ENCODE data around the gene ZBTB4.

Gene ZBTB4

DNA sequence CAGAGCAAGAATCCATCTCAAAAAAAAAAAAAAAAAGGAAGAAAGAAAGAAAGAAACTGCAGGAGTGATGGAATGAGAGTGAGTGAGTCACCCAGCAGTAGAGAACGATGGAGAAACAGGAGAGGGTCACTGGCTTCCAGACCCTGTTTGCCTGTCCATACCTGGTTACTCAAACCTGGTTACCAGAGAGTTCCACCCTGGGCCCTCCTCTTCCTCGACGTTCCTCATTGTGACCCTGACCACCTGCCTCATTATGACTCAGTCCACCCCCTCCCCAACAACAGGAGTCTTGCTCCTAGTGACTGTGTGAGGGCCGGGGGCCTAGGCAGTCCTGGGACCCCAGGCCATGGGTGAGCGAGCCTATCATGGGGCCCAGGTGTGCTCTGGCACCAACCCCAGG lies 50.9 kb downstream of the ZBTB4 start, which contains the start of gene SPEM3:
TSS of gene SPEM3 (plus strand) at position 301 of the 400 bp plus-strand sequence. CDS start at position 347, 46 bp downstream.
- in situ Hi-C loops (cut with HindIII; ENCODE audit: low sequenced_read_pairs): no loop called here
- TF ChIP-seq, protein P1, sequence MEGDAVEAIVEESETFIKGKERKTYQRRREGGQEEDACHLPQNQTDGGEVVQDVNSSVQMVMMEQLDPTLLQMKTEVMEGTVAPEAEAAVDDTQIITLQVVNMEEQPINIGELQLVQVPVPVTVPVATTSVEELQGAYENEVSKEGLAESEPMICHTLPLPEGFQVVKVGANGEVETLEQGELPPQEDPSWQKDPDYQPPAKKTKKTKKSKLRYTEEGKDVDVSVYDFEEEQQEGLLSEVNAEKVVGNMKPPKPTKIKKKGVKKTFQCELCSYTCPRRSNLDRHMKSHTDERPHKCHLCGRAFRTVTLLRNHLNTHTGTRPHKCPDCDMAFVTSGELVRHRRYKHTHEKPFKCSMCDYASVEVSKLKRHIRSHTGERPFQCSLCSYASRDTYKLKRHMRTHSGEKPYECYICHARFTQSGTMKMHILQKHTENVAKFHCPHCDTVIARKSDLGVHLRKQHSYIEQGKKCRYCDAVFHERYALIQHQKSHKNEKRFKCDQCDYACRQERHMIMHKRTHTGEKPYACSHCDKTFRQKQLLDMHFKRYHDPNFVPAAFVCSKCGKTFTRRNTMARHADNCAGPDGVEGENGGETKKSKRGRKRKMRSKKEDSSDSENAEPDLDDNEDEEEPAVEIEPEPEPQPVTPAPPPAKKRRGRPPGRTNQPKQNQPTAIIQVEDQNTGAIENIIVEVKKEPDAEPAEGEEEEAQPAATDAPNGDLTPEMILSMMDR (IDR thresholded peaks at IDR 0.05; ENCODE audit: low read depth, low read length): no peak
- no peak within 1 kb of the TSS for H3K4me3 ChIP-seq (ENCODE audit: low read depth, low read length)
- no peak for DNase-seq (ENCODE audit: low read depth, low spot score)

DNA sequence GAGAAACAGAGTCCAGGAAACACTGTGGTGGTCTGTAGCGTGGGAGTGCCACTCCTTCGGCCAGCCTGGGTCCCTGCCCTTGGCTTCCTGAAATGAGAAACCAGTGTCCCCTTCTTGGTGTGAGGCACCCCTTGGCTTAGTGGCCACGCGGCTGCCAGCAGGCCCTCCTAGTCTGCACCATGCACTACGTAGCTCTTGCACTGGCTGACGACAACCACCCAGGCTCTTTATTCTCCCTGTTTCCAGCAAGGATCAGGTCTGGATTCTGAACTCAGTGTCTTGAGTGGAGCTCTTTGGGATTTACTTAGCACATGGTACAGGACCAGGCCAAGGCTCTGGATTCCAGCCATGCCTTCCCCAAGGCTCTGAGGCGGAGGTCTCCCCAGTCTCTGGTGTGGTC lies 51.9 kb downstream of the ZBTB4 start:
- no peak for DNase-seq (ENCODE audit: low read depth, low spot score)
- in situ Hi-C loops (cut with HindIII; ENCODE audit: low sequenced_read_pairs): no loop called here
- H3K4me3 ChIP-seq (ENCODE audit: low read depth, low read length): no peak overlapping the region
- TF ChIP-seq, protein P1 (IDR thresholded peaks at IDR 0.05; ENCODE audit: low read depth, low read length): no peak

DNA sequence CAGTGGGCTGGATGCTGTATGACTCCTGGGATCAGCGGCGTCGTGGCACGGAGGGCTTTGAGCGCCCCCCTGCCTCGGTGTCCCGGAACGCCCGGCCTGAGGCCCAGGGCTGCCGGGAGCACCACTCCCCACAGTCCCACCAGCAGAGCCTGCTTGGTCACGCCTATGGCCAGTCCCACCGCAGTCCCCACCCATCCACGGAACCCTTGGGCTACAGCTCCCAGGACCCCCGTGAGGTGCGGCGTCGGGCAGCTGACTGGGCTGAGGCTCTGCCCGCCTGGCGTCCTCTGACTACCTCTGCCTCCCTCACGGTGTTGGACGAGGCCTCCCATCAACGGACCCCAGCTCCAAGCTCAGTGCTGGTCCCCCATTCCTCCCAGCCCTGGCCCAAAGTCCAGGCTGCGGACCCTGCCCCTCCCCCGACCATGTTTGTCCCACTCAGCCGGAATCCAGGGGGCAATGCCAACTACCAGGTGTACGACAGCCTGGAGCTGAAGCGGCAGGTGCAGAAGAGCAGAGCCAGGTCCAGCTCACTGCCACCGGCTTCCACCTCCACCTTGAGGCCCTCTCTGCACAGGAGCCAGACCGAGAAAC lies 52.4 kb downstream of the ZBTB4 start:
- TF ChIP-seq, protein P1 (IDR thresholded peaks at IDR 0.05; ENCODE audit: low read depth, low read length): no peak
- no peak overlapping the region for H3K4me3 ChIP-seq (ENCODE audit: low read depth, low read length)
- in situ Hi-C loops (cut with HindIII; ENCODE audit: low sequenced_read_pairs): no loop called here

DNA sequence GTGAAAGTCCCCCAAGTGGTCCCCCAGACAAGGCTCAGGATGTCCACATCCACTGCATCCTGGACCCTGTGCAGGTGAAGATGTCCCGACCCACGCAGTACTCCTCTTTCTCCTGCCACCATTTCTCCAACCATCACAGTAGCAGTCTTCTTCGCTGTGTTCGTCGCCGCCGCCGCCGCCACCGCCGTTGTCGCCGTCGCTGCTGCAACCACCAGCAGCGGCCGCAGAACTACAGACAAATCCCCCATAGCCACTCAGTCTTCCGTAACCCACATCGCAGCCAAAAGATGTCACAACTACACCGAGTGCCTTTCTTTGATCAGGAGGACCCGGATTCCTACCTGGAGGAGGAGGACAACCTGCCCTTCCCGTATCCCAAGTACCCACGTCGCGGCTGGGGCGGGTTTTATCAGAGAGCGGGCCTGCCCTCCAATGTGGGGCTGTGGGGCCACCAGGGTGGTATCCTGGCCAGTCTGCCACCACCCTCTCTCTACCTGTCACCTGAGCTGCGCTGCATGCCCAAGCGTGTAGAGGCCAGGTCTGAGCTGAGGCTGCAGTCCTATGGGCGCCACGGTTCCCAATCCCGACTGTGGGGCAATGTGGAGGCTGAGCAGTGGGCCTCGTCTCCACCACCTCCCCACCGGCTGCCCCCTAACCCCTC lies 53.1 kb downstream of the ZBTB4 start:
- no peak overlapping the region for H3K4me3 ChIP-seq (ENCODE audit: low read depth, low read length)
- in situ Hi-C loops (cut with HindIII; ENCODE audit: low sequenced_read_pairs): no loop called here
- TF ChIP-seq, protein P1 (IDR thresholded peaks at IDR 0.05; ENCODE audit: low read depth, low read length): no peak
- no peak for DNase-seq (ENCODE audit: low read depth, low spot score)

More for the DNA sequence above, 52.4 kb downstream of the ZBTB4 start:
- DNase-seq (ENCODE audit: low read depth, low spot score): no peak

DNA sequence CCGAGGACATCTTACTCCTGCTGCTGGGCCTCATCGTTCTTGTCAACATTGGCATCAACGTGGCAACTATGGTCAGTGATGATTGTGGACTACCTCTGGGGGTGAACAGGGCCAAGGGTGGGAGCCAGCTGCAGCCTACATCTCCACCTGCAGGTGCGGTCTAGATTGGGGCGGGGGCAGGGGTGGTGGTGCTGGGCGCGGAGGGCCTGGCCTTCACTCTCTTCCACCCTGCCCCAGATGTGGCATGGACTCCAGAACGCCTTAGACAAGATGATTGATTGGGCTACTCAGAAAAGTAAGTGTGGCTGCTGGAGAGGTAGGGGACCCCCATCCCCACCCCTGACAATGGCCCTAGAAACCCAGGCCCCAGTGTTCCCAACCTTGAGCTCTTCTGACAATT lies 53.7 kb downstream of the ZBTB4 start:
- DNase-seq (ENCODE audit: low read depth, low spot score): no peak
- H3K4me3 ChIP-seq (ENCODE audit: low read depth, low read length): no peak overlapping the region
- TF ChIP-seq, protein P1 (IDR thresholded peaks at IDR 0.05; ENCODE audit: low read depth, low read length): no peak
- in situ Hi-C loops (cut with HindIII; ENCODE audit: low sequenced_read_pairs): no loop called here

DNA sequence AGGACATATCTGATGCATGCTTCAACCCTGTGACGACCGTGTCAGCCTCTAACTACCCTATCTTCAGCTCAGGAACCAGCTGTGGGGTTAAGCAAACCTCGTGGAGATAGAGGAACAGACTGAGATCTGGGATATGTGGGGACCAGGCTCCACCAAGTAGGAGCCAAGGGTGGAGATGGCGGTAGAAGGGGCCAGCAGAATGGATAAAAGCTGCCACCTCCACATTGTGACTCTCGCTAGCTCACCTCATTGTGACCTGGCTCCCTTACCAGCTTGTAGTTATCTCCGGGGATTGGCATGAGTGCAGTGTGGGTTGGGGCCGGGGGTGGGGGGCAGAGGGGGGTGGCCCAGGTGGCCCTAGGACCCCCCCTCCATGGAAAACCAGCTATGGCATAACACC lies 54.1 kb downstream of the ZBTB4 start, which contains the start of gene SPEM2:
TSS of gene SPEM2 (plus strand) at position 301 of the 400 bp plus-strand sequence. CDS start at position 374, 73 bp downstream.
- in situ Hi-C loops (cut with HindIII; ENCODE audit: low sequenced_read_pairs): no loop called here
- no peak within 1 kb of the TSS for H3K4me3 ChIP-seq (ENCODE audit: low read depth, low read length)
- TF ChIP-seq, protein P1 (IDR thresholded peaks at IDR 0.05; ENCODE audit: low read depth, low read length): no peak
- DNase-seq (ENCODE audit: low read depth, low spot score): no peak

Measured in astrocyte of the spinal cord (primary cell).